Stimulated activated CD8-positive, alpha-beta memory T cell treated with anti-CD3 and anti-CD28 coated beads, Interleukin-15, amount 100 ng/mL, for 1 hour (primary cell): ENCODE results near the gene MCCC2.
"Not testable (repeated sequence)": the region's sequence is repeated elsewhere in the genome, so short reads cannot be mapped to it uniquely, and the experiment has no call there.

Experiments used
- DNase-seq: peaks from one replicate; pipeline ENCODE4 v3.0.0-alpha.2; 2020; ENCODE audit warnings: low read depth

MCCC2 gene

DNA sequence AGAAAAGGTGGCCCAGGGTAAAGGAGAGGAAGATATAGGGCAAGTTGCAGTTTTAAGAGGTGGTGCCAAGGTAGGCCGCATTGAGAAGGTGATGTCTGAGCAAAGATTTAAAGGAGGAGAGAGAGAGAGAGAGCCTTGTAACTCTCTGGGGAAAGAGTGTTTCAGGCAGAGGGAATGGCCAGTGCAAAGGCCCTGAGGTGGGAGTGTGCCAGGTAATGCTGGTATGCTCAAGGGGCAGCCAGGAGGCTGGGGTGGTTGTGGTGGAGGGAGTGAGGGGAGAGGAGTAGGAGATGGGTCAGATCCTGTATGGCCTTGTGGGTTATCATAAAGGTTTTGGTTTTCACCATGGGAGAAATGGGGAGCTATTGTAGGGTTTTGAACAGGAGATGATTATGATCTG is 9.9 kb downstream of the MCCC2 start:
- no peak for DNase-seq

DNA sequence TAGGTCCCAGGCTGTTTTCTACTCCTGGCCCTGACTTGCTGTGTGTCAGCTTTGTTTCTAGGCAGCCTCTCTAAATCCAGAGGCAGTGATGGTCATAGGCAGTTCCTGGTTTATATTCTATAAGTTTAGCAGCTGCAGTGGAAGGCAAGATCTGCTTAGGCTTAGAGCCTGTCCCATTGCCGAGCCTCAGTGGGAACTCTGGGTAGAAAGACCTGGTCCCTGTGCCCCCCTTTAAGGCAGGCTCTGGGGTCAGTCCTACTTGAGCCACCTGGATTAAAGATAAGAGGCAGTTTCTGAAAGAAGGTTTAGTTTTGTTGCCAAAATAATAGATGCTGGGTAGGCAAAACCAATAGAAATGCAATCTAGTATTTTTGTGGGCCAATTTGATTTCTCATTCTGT is 13.6 kb downstream of the MCCC2 start:
- DNase-seq, result no peak

- peak; percentile 48 for DNase-seq
These were observed 14.3 kb downstream of the MCCC2 start for GRCh38 chr5:71601222-71602026.

- not testable (repeated sequence) for DNase-seq
These were observed 22.8 kb downstream of the MCCC2 start for GRCh38 chr5:71609916-71610315.

DNA sequence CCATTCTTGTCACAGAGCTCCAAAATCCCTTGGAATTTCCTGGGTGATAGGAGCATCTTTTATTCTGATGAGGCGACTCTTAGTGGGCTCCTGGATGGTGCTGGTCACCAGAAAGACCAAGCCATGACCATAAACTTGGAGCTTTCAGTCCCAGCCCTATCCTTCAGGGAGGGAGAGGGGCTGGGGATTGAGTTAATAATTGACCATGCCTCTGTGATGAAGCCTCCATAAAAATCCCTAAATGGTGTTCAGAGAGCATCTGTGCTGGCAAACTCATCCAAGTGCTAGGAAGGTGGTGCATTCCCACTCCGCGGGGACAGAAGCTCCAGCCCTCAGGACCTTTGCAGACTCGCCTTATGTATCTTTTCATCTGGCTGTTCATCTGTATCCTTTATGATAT is 28.7 kb downstream of the MCCC2 start:
- no peak for DNase-seq

DNA sequence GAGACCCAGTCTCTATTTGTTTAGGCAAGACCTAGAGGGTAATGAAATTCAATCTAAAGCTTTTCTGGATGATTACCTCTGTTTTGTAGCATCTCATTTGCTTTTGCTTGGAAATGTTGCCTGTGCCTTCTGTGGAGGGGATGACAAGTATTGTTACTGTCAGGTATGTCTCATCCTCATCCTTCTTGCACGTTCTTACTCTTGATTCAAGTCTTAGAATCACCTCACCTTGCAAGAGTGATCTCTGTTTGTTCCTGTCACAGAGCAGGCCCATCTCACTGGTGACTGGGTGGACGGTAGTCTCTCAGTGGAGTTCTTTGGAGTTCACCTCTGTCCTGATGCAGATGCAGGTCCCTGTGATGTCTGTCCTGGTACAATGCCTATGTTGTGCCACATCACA is 33.5 kb downstream of the MCCC2 start:
- DNase-seq, result no peak

GRCh38 chr5:71621268-71621667 is 34.1 kb downstream of the MCCC2 start:
- no peak for DNase-seq

- no peak for DNase-seq
These were observed 34.6 kb downstream of the MCCC2 start for GRCh38 chr5:71621741-71622140.

DNA sequence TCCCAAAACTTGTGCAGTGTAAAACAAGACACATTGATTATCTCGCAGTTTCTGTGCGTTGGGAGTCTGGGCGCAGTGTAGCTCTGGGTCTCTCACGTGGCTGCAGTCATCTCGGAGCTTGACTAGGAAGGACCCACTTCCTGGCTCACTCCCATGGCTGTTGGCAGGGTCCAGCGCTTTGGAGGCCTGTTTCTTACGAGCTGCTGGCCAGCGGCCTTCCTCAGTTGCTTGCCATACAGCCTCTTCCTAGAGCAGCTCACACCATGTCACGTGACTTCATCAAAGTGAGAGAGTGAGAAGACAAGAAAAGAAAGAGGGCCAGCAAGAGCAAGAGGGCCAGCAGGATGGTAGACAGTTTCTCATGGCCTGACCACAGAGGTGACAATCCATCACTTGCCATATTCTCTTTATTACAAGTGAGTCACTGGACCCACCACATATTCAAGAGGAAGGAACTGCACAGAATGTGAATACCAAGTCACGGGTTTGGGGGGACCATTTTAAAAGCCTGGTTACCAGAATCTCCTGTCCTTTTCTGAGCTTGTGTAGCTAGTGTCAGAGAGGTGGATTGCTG is 36.2 kb downstream of the MCCC2 start:
- DNase-seq, result no peak

GRCh38 chr5:71629950-71630349 is 42.8 kb downstream of the MCCC2 start:
- no peak for DNase-seq

GRCh38 chr5:71631070-71631469 is 43.9 kb downstream of the MCCC2 start:
- no peak for DNase-seq

DNA sequence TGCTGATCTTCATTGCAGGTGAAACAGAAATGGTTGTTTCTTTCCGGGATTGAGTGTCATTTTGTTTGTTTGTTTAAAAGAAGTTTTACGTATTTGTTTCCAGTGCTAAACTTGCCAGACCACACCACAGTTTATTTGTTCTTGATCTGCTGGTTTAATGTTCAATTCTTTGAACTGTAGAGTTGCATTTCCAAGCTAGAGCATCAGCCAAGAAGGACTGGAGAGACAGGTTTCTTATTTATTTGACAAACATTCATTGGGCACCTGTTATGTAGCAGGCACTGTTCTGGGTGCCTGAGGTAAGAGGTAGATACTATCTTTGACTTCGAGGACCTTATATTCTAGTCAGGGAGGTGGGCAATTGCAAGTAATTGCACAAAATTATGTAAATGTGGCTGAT is 45.0 kb downstream of the MCCC2 start:
- DNase-seq, result no peak

- no peak for DNase-seq
These were observed 46.4 kb downstream of the MCCC2 start for GRCh38 chr5:71633255-71634155.

- DNase-seq, result no peak
These were observed 50.0 kb downstream of the MCCC2 start for GRCh38 chr5:71637133-71637532.

GRCh38 chr5:71640408-71640807 is 53.3 kb downstream of the MCCC2 start:
- no peak for DNase-seq

- DNase-seq, result no peak
These were observed 57.9 kb downstream of the MCCC2 start for GRCh38 chr5:71645030-71645429.

DNA sequence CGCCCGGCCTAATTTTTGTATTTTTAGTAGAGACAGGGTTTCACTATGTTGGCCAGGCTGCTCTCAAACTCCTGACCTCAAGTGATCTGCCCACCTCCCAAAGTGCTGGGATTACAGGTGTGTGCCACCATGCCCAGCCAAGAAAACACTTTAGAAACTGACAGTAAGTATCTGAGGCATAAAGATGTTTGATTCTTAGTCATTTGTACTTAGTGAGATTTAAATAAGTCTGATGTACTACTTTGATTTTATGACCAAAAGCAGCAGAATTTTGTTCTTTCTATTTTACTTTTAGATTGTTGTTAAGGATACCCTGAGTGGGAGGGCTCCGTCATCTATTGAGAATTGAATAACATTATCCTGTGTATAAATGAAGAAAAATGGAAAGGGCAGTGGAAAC is 63.8 kb downstream of the MCCC2 start:
- not testable (repeated sequence) for DNase-seq

DNA sequence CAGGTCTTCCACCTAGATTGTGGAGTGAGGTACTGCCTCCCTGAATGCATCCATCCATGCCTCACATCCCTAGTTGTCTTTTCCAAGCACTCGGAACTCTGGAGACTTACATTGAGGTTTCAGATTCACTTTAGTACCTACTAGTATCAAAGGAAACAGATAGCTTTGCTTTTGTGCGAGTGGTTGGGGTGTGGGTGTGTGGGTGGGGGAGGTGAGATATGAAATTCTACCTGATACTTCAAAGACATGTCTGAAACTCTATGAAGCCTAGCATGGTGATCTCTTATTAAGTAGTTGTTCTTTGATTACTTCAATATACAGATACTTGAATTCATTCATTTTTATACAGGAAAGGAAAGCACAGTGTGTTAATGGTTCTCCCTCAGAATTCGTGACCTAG is 64.4 kb downstream of the MCCC2 start:
- no peak for DNase-seq

- DNase-seq, result no peak
These were observed 65.2 kb downstream of the MCCC2 start for GRCh38 chr5:71652349-71652748.

DNA sequence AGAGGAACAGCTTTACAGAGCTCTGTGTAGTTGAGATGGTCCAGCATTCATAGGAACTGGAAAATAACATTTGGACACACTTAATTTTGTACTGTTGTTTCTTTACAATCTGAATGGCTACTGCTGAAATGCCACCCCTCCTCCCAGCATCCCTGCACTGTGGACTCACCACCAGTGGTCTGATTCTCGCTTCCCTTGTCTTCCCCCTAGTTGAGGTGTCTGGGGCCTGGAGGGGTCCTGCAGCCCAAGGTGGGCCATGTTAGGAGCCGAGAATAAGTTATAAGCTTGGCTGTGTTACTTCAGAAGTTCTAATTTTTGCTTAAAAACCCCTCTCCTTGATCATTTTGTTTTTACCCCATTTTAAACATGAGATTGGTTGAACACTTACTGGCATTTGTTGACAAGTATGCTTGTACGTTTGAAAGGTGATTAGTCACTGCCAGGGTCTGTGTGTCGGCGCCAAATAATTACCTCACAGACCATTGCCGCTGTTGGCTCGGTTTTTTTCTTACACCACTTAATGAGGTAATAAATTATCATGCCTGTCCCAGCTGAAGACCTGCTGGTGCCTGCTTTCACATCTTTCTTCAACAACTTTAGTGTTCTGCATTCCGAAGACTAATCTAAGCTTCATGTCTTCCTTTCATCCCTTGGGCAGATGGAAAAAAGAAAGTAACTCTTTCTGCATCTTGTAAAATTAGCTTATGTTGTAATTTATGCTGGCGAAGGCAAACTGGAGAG is 65.8 kb downstream of the MCCC2 start:
- DNase-seq, result no peak

DNA sequence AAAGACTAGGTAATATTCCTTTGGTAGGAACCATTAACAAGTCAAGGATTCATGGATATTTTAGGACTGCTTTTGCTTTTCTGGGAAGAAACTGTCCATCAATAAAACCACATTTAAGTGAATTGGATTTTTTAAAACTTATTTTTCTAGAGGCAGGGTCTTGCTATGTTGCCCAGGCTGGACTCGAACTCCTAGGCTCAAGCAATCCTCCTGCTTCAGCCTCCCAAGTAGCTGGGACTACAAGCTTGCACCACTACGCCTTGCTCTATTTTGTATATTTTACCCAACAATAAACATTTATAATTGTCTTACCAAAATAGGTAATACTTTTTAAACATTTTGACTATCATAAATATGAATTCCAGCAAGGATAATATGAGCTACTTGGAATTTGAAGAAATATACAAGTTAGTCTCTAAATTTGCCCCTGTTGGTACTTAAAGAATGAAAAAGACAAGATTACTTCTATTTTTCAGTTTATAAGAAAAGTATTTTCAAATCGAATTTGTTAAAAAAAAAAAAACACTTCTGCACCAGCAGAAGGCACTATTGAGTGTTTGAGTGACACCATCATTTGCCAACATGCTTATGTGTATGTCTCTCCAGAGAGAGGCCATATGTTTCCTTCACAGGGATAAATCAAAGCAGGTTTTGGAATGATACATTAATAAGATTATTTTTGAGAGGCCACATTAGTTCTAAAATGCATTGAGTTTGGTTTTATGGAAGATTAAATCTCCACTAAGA is 71.9 kb downstream of the MCCC2 start:
- DNase-seq, result no peak
